22Rv1 (cell line): Measurements from ENCODE around the gene NTN4.

Source experiments
- CTCF ChIP-seq: fragments of 450-650 bp; IDR thresholded peaks from 2 replicates; pipeline ENCODE4 v1.5.1; 2017; ENCODE audit warnings: mild to moderate bottlenecking
- ZFX ChIP-seq: fragments of 450-650 bp; IDR thresholded peaks from 2 replicates; pipeline ENCODE4 v1.6.1; 2017; ENCODE audit warnings: antibody characterized with exemption, borderline replicate concordance

- TF ChIP-seq CTCF (no peak), ZFX (no peak)
Observed at GRCh38 chr12:95700316-95700785, 90.2 kb downstream of the NTN4 start.
